ENCODE results near the gene TMEM130.

The TMEM130 gene

GRCh38 chr7:98805956-98806838 is 63.6 kb downstream of the TMEM130 start:
- no peak for DNase-seq

- no peak for DNase-seq
These were observed 67.1 kb downstream of the TMEM130 start for GRCh38 chr7:98802781-98803110.

- DNase-seq = peak; percentile 90
These were observed 67.6 kb downstream of the TMEM130 start for GRCh38 chr7:98802088-98802780.

GRCh38 chr7:98800996-98801395 is 68.8 kb downstream of the TMEM130 start:
- DNase-seq = no peak

GRCh38 chr7:98797150-98797549 is 72.7 kb downstream of the TMEM130 start:
- no peak for DNase-seq

Data from NCI-H748 treated with DMSO at 0.1 percent for 48 hours (cell line).